Mesenchymal stem cell (in vitro differentiated cells and primary cell): ENCODE measurements around the gene METTL6.
"Not testable (repeated sequence)": the region's sequence is repeated elsewhere in the genome, so short reads cannot be mapped to it uniquely, and the experiment has no call there.

ENCODE experiments used
- DNase-seq: peaks from one replicate; pipeline ENCODE4 v3.0.0-alpha.2; 2013
- H2AFZ ChIP-seq: one replicate; pipeline ENCODE4 v1.6.1; 2013; ENCODE audit warnings: low read depth, mild to moderate bottlenecking, control low read depth, inconsistent platforms, low read length, moderate library complexity
- H2AK5ac ChIP-seq: 2 replicates; pipeline ENCODE4 v1.6.1; 2013; ENCODE audit warnings: low read length, moderate library complexity, mild to moderate bottlenecking, inconsistent platforms; ENCODE audit not compliant: severe bottlenecking
- H2BK120ac ChIP-seq: one replicate; pipeline ENCODE4 v1.6.1; 2013; ENCODE audit warnings: low read depth, mild to moderate bottlenecking, inconsistent platforms, low read length, moderate library complexity
- H2BK12ac ChIP-seq, 2 experiments: one replicate each; pipeline ENCODE4 v1.6.1; 2013; ENCODE audit warnings: inconsistent platforms in 2 of 2, low read length in 2 of 2, mild to moderate bottlenecking in 2 of 2, moderate library complexity in 2 of 2, control low read depth in 1 of 2
- H2BK15ac ChIP-seq: one replicate; pipeline ENCODE4 v1.6.1; 2013; ENCODE audit warnings: mild to moderate bottlenecking, low read depth, inconsistent platforms; ENCODE audit not compliant: poor library complexity, severe bottlenecking
- H2BK5ac ChIP-seq: 2 replicates; pipeline ENCODE4 v1.6.1; 2013; ENCODE audit warnings: low read depth, mild to moderate bottlenecking, low read length, control low read depth, inconsistent platforms; ENCODE audit not compliant: poor library complexity, severe bottlenecking
- H3K14ac ChIP-seq, 2 experiments: one replicate each; pipeline ENCODE4 v1.6.1; 2013; ENCODE audit warnings: inconsistent platforms in 2 of 2, low read length in 2 of 2, control low read depth in 1 of 2, mild to moderate bottlenecking in 1 of 2, moderate library complexity in 1 of 2
- H3K18ac ChIP-seq, 2 experiments: one replicate each; pipeline ENCODE4 v1.6.1; 2013; ENCODE audit warnings: inconsistent platforms in 2 of 2, low read length in 2 of 2, control low read depth in 1 of 2, low read depth in 1 of 2, mild to moderate bottlenecking in 1 of 2
- H3K23ac ChIP-seq, 2 experiments: one replicate each; pipeline ENCODE4 v1.6.1; 2013; ENCODE audit warnings: inconsistent platforms in 2 of 2, low read length in 2 of 2, mild to moderate bottlenecking in 2 of 2, moderate library complexity in 2 of 2, control low read depth in 1 of 2
- H3K27ac ChIP-seq: 2 replicates; pipeline ENCODE4 v1.5.1; 2013; ENCODE audit warnings: mild to moderate bottlenecking, moderate library complexity, low read length, control low read depth, inconsistent platforms; ENCODE audit not compliant: poor library complexity, severe bottlenecking
- H3K27me3 ChIP-seq, 2 experiments: 2 replicates each; pipeline versions ENCODE4 v1.6.1 to v1.7.0; 2013; ENCODE audit warnings: low read length in 2 of 2, mild to moderate bottlenecking in 2 of 2, moderate library complexity in 2 of 2, control low read depth in 1 of 2, inconsistent platforms in 1 of 2; ENCODE audit not compliant: control insufficient read depth in 1 of 2, insufficient read depth in 1 of 2
- H3K36me3 ChIP-seq, 2 experiments: 2 replicates each; pipeline versions ENCODE4 v1.6.1 to v1.7.0; 2013; ENCODE audit warnings: low read length in 2 of 2, control low read depth in 1 of 2, inconsistent platforms in 1 of 2, low read depth in 1 of 2, mild to moderate bottlenecking in 1 of 2; ENCODE audit not compliant: insufficient read depth in 2 of 2, control insufficient read depth in 1 of 2
- H3K4ac ChIP-seq, 2 experiments: one replicate each; pipeline ENCODE4 v1.6.1; 2013; ENCODE audit warnings: inconsistent platforms in 2 of 2, low read length in 2 of 2, mild to moderate bottlenecking in 2 of 2, moderate library complexity in 2 of 2, control low read depth in 1 of 2, low read depth in 1 of 2
- H3K4me1 ChIP-seq: 2 replicates; pipeline ENCODE4 v1.6.1; 2013; ENCODE audit warnings: low read depth, low read length, control low read depth; ENCODE audit not compliant: control insufficient read depth, insufficient read depth
- H3K4me2 ChIP-seq: 2 replicates; pipeline ENCODE4 v1.6.1; 2013; ENCODE audit warnings: low read length, mild to moderate bottlenecking, inconsistent platforms; ENCODE audit not compliant: poor library complexity, severe bottlenecking
- H3K4me3 ChIP-seq, 2 experiments: 2 replicates each; pipeline versions ENCODE4 v1.5.1 to v1.7.0; 2013; ENCODE audit warnings: low read length in 2 of 2, mild to moderate bottlenecking in 2 of 2, control low read depth in 1 of 2, low read depth in 1 of 2; ENCODE audit not compliant: insufficient read depth in 1 of 2
- H3K79me1 ChIP-seq: replicated peaks from 2 replicates; pipeline ENCODE4 v1.6.1; 2013; ENCODE audit warnings: mild to moderate bottlenecking, control low read depth, low read length, inconsistent platforms; ENCODE audit not compliant: poor library complexity, severe bottlenecking
- H3K9ac ChIP-seq: 2 replicates; pipeline ENCODE4 v1.7.0; 2013; ENCODE audit warnings: mild to moderate bottlenecking, low read length, moderate library complexity
- H3K9me3 ChIP-seq: 2 replicates; pipeline ENCODE4 v1.7.0; 2013; ENCODE audit warnings: mild to moderate bottlenecking, low read length; ENCODE audit not compliant: control insufficient read depth
- H4K8ac ChIP-seq: one replicate; pipeline ENCODE4 v1.6.1; 2013; ENCODE audit warnings: inconsistent platforms, mild to moderate bottlenecking, low read length, moderate library complexity
- H4K91ac ChIP-seq: one replicate; pipeline ENCODE4 v1.6.1; 2013; ENCODE audit warnings: mild to moderate bottlenecking, low read length, inconsistent platforms
- WGBS: methylation state at CpG from one replicate; pipeline ENCODE4 v1.1.7; 2013; ENCODE audit warnings: mixed read lengths; 5-methylcytosine and 5-hydroxymethylcytosine counted together

Gene METTL6

GRCh38 chr3:15410966-15411365, 16.4 kb downstream of the METTL6 start:
- H4K91ac ChIP-seq, H3K18ac ChIP-seq, H3K79me1 ChIP-seq, DNase-seq, H3K14ac ChIP-seq, H2BK15ac ChIP-seq, H2BK5ac ChIP-seq, H3K4me3 ChIP-seq, H2BK12ac ChIP-seq, H3K4me1 ChIP-seq, H2BK120ac ChIP-seq, H3K9me3 ChIP-seq, H3K4me2 ChIP-seq, H2AK5ac ChIP-seq, H2AFZ ChIP-seq, H3K4ac ChIP-seq, H3K27me3 ChIP-seq, H3K23ac ChIP-seq, H4K8ac ChIP-seq, H3K9ac ChIP-seq, H3K27ac ChIP-seq: not testable (repeated sequence)
- over 99% methylated on average over 6 of the region's 7 CpGs for WGBS
- H3K36me3 ChIP-seq = peaks cover 41 to 64% of the 10 kb centered on the region in 2 experiments

- Histone ChIP-seq H3K4me3 (no peak overlapping the region), H2BK120ac (no peak overlapping the region), H3K18ac (no peak overlapping the region), H3K79me1 (peaks cover 5% of the 10 kb centered on the region), H2BK12ac (no peak overlapping the region), H3K9ac (peak overlapping the region; percentile 64), H3K23ac (no peak overlapping the region), H3K14ac (no peak overlapping the region), H3K4me1 (no peaks in the 10 kb centered on the region), H3K27me3 (no peaks in the 10 kb centered on the region), H4K91ac (no peak overlapping the region), H2BK5ac (no peak overlapping the region), H3K4me2 (no peak overlapping the region), H3K27ac (no peak overlapping the region), H2AK5ac (no peak overlapping the region), H4K8ac (no peak overlapping the region), H3K4ac (no peak overlapping the region), H3K36me3 (peaks cover 35 to 53% of the 10 kb centered on the region in 2 experiments), H2BK15ac (no peak overlapping the region), H3K9me3 (no peaks in the 10 kb centered on the region), H2AFZ (no peak overlapping the region)
- DNase-seq = no peak
- WGBS = 100% methylated on average over 1 of the region's 2 CpGs
Observed at GRCh38 chr3:15409774-15410173, 17.6 kb downstream of the METTL6 start.

- peaks cover 30 to 47% of the 10 kb centered on the region in 2 experiments for H3K36me3 ChIP-seq
- no peak overlapping the region for H4K91ac ChIP-seq
- H2AK5ac ChIP-seq = no peak overlapping the region
- no peak overlapping the region for H3K27ac ChIP-seq
- peak overlapping the region; percentile 64 for H3K9ac ChIP-seq
- H3K4me3 ChIP-seq = no peak overlapping the region
- no peak overlapping the region for H4K8ac ChIP-seq
- H2BK5ac ChIP-seq = no peak overlapping the region
- no peak overlapping the region for H3K4ac ChIP-seq
- H2BK120ac ChIP-seq = no peak overlapping the region
- peak; percentile 23 for DNase-seq
- H3K79me1 ChIP-seq = peaks cover 5% of the 10 kb centered on the region
- H2BK15ac ChIP-seq = no peak overlapping the region
- H2BK12ac ChIP-seq = no peak overlapping the region
- no peak overlapping the region for H3K14ac ChIP-seq
- no peak overlapping the region for H3K23ac ChIP-seq
- no peaks in the 10 kb centered on the region for H3K27me3 ChIP-seq
- no peaks in the 10 kb centered on the region for H3K9me3 ChIP-seq
- H2AFZ ChIP-seq = no peak overlapping the region
- no peak overlapping the region for H3K4me2 ChIP-seq
- 97% methylated on average over 2 of the region's 3 CpGs for WGBS
- H3K18ac ChIP-seq = no peak overlapping the region
- no peaks in the 10 kb centered on the region for H3K4me1 ChIP-seq
Observed at GRCh38 chr3:15409239-15409638, 18.1 kb downstream of the METTL6 start.

GRCh38 chr3:15405448-15406050, 21.8 kb downstream of the METTL6 start:
- Histone ChIP-seq H3K9ac (no peak overlapping the region), H3K18ac (no peak overlapping the region), H3K4me3 (no peak overlapping the region), H3K27me3 (no peaks in the 10 kb centered on the region), H3K9me3 (no peaks in the 10 kb centered on the region), H2AK5ac (no peak overlapping the region), H2BK120ac (no peak overlapping the region), H2AFZ (no peak overlapping the region), H3K4me2 (no peak overlapping the region), H2BK5ac (no peak overlapping the region), H2BK12ac (no peak overlapping the region), H2BK15ac (no peak overlapping the region), H3K79me1 (no peaks in the 10 kb centered on the region), H3K27ac (no peak overlapping the region), H3K36me3 (peaks cover 12 to 18% of the 10 kb centered on the region in 2 experiments), H4K8ac (no peak overlapping the region), H3K4me1 (no peaks in the 10 kb centered on the region), H3K14ac (no peak overlapping the region), H3K23ac (no peak overlapping the region), H4K91ac (no peak overlapping the region), H3K4ac (no peak overlapping the region)
- peak; percentile 71 for DNase-seq
- 33% methylated on average over 1 of the region's 3 CpGs for WGBS
